ENCODE measurements around the gene IL7R.

- TF ChIP-seq CTCF (IDR thresholded peaks at IDR 0.05) (no peak), POLR2A (IDR thresholded peaks at IDR 0.05) (no peak)
Measured at GRCh38 chr5:35819026-35819425, 37.7 kb upstream of the IL7R start.

All from right lobe of liver (tissue), 4 donors.